Muscle of back (tissue), 11 donors: ENCODE measurements around the gene CYP46A1. TPM values are rescaled to one million over a fixed set of nuclear protein-coding genes. Genes with fewer than 3 reads are reported as not detected.

Source experiments
- DNase-seq, 3 donors: peaks; one replicate each; pipeline versions ENCODE4 v3.0.0 to v3.0.0-alpha.2; 2013
- polyA plus RNA-seq, 10 donors: library from polyadenylated mRNA; unstranded; fragments of 120-200 nt; gene quantifications; one replicate each; pipeline ENCODE4 v1.2.1, GENCODE V29; 2013; ENCODE audit not compliant: insufficient read length in 10 of 10

Gene CYP46A1
- polyA plus RNA-seq, 10 donors: 1.7 to 6.5 (median 3.3) TPM

GRCh38 chr14:99729991-99730875 lies 46.1 kb downstream of the CYP46A1 start:
- DNase-seq: peak in 2 of 3 donors; percentile 80 to 86

- DNase-seq: no peak
Measured at GRCh38 chr14:99730876-99731546, 46.9 kb downstream of the CYP46A1 start.

GRCh38 chr14:99731547-99732435 lies 47.7 kb downstream of the CYP46A1 start:
- DNase-seq: peak in 1 of 3 donors; percentile 54

GRCh38 chr14:99732436-99733210 lies 48.5 kb downstream of the CYP46A1 start:
- no peak for DNase-seq

- DNase-seq: no peak
Measured at GRCh38 chr14:99733211-99733539, 49.1 kb downstream of the CYP46A1 start.

GRCh38 chr14:99733540-99734405 lies 49.7 kb downstream of the CYP46A1 start:
- peak in 1 of 3 donors; percentile 55 for DNase-seq

GRCh38 chr14:99734406-99735051 lies 50.4 kb downstream of the CYP46A1 start:
- DNase-seq: peak in 1 of 3 donors; percentile 23

GRCh38 chr14:99735189-99736135 lies 51.4 kb downstream of the CYP46A1 start:
- DNase-seq: no peak

- DNase-seq: peak in 1 of 3 donors; percentile 56
Measured at GRCh38 chr14:99736603-99737371, 52.7 kb downstream of the CYP46A1 start.

GRCh38 chr14:99737451-99737951 lies 53.4 kb downstream of the CYP46A1 start:
- DNase-seq: peak in 1 of 3 donors; percentile 65

GRCh38 chr14:99737956-99738667 lies 54.0 kb downstream of the CYP46A1 start:
- DNase-seq: no peak

- peak in 1 of 3 donors; percentile 34 for DNase-seq
Measured at GRCh38 chr14:99740411-99740810, 56.3 kb downstream of the CYP46A1 start.

- DNase-seq: no peak
Measured at GRCh38 chr14:99741227-99741976, 57.3 kb downstream of the CYP46A1 start.

- no peak for DNase-seq
Measured at GRCh38 chr14:99742074-99742473, 58.0 kb downstream of the CYP46A1 start.

GRCh38 chr14:99742509-99743487 lies 58.7 kb downstream of the CYP46A1 start:
- no peak for DNase-seq
